ENCODE data around the gene GDF9.
A peak's percentile ranks its signal among the peaks of the same experiment; 100 is the strongest.

The GDF9 gene, protein sequence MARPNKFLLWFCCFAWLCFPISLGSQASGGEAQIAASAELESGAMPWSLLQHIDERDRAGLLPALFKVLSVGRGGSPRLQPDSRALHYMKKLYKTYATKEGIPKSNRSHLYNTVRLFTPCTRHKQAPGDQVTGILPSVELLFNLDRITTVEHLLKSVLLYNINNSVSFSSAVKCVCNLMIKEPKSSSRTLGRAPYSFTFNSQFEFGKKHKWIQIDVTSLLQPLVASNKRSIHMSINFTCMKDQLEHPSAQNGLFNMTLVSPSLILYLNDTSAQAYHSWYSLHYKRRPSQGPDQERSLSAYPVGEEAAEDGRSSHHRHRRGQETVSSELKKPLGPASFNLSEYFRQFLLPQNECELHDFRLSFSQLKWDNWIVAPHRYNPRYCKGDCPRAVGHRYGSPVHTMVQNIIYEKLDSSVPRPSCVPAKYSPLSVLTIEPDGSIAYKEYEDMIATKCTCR

DNA sequence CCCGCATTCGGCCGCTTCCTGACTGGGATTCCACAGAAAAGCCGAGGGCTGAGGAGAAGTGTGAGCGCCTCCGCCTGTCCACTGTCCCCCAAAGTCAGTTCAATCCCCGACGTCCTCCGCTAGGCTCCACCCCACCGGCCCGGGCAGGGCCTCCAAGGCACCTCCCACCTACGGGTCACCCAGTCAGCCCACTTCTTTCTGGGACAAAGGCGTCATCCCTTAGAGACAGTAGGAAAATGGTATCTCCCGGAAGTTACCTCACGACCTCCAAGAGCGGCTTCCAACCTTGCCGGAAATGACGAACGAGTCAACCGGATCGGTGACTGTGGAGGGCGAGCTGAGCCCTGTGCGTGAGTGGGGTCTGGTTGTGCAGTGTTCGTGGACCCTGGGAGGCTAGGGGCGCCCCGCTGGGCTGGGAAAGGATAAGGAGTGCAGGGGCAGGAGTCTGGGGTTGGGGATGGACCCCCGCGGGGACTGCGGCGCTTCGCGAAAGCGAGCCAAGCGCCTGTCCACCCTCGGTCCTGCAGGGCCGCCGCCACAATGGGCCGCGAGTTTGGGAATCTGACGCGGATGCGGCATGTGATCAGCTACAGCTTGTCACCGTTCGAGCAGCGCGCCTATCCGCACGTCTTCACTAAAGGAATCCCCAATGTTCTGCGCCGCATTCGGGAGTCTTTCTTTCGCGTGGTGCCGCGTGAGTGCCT is at the start of gene GDF9, which contains the start of gene UQCRQ:
Gene GDF9 (minus strand): TSS at position 128 of the 704 bp plus-strand sequence. CDS start 1,936 bp downstream, outside the sequence.
Gene UQCRQ (plus strand): TSS at position 301 of the 704 bp plus-strand sequence. CDS start 240 bp downstream, at position 541.
- DNase-seq (ENCODE audit: insufficient read length, low spot score): peak; percentile 94
- FAIRE-seq: peak; percentile 83

DNA sequence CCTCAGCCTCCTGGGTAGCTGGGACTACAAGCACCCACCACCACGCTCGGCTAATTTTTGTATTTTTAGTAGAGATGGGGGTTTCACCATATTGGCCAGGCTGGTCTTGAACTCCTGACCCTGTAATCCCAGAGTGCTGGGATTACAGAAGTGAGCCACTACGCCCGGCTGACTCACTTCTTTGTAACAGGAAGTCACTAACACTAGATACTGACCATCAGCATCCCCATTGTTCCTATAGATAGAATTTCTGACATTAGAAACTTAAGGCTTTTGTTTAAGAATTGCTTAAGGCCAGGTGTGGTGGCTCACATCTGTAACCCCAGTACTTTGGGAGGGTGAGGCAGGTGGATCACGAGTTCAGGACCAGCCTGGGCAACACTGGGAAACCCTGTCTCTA is 49.4 kb upstream of the GDF9 start:
- FAIRE-seq: no peak
- DNase-seq (ENCODE audit: insufficient read length, low spot score): no peak

More for the DNA sequence above, at the start of gene GDF9, which contains the start of gene UQCRQ:
- TF ChIP-seq POLR2A (IDR thresholded peaks at IDR 0.05; ENCODE audit: low read depth, low read length): peak; percentile 94

DNA sequence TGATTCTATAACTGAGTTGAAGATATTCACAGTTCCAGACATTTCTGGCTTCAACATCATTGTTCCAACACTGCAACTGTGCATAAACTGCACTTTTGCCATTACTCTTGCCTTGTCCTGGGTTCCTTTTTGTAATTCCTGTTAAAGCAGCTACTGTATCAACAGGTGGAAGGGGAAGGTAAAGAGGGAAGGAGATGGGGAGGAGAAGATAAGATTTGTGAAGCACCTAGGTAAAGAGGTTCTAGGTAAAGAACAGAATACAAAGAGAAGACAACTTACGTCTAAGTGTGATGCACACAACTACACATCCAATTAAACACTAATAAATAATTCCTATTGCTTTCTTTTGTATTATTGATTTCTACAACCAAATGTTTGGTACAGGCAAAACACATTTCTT is 43.4 kb upstream of the GDF9 start:
- no peak for DNase-seq (ENCODE audit: insufficient read length, low spot score)
- no peak for TF ChIP-seq POLR2A (IDR thresholded peaks at IDR 0.05; ENCODE audit: low read depth, low read length)
- FAIRE-seq: peak; percentile 11

More for the DNA sequence above, 49.4 kb upstream of the GDF9 start:
- TF ChIP-seq POLR2A (IDR thresholded peaks at IDR 0.05; ENCODE audit: low read depth, low read length): no peak

GRCh38 chr5:132907161-132907560 is 40.9 kb upstream of the GDF9 start:
- TF ChIP-seq POLR2A (IDR thresholded peaks at IDR 0.05; ENCODE audit: low read depth, low read length): no peak
- FAIRE-seq (no peak), DNase-seq (ENCODE audit: insufficient read length, low spot score) (no peak)

GRCh38 chr5:132905938-132906337 is 39.7 kb upstream of the GDF9 start:
- DNase-seq (ENCODE audit: insufficient read length, low spot score): no peak
- FAIRE-seq: peak; percentile 68
- no peak for TF ChIP-seq POLR2A (IDR thresholded peaks at IDR 0.05; ENCODE audit: low read depth, low read length)

DNA sequence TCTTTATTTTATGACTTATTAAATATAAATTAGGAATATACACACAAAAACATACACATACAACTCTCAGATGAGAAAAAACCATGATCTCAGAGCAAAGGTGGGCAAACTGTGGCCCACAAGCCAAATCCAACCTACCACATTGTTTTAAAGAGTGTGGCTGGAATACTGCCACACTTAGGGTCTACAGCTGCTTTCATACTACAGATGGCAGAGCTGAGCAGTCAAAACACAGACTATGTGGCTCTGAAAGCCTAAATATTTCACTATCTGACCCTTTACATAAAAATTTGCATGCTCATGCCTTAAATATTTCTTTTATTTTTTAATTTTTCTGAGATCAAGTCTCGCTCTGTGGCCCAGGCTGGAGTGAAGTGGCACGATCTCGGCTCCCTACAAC is 35.5 kb upstream of the GDF9 start:
- FAIRE-seq (no peak), DNase-seq (ENCODE audit: insufficient read length, low spot score) (no peak)
- TF ChIP-seq POLR2A (IDR thresholded peaks at IDR 0.05; ENCODE audit: low read depth, low read length): no peak

DNA sequence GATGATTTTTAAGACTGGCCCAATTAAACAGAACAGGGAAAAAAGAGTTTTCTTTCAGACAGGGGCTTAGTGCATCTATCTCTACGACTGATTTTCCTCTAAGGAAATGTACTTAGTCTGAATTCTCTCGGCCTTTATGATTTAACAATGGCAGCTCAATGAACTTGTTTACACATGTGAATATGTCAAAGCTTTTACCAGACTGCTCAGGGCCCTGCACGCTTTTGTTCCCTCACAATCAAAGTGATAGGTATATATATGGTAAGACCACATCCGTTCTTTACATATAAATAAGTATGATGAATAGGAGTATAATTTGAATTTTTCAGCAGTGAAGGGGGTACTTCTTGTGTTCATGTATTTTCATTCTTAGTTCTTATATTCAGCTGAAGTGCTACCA is 34.8 kb upstream of the GDF9 start:
- no peak for FAIRE-seq

DNA sequence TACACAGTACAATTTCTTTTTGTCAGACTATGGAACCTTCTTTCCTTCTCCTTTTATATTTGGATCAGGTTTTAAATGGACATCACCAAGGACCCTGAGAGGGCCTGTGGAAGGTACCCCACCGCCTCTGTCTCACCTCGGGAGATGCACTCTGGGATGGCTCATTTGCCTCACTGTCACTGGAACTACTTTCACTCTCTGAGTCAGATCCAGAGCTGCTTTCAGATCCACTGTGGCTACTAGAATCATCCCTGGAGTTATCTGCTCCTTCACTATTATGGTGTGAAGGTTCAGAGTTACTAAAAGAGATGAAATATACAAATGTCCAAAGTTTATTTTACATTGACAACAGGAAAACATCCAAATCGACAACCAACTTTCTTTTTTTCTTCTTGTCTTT is 31.8 kb upstream of the GDF9 start:
- no peak for TF ChIP-seq POLR2A (IDR thresholded peaks at IDR 0.05; ENCODE audit: low read depth, low read length)
- no peak for DNase-seq (ENCODE audit: insufficient read length, low spot score)
- FAIRE-seq: no peak

More for the DNA sequence above, 34.8 kb upstream of the GDF9 start:
- TF ChIP-seq POLR2A (IDR thresholded peaks at IDR 0.05; ENCODE audit: low read depth, low read length): no peak
- DNase-seq (ENCODE audit: insufficient read length, low spot score): no peak

- no peak for TF ChIP-seq POLR2A (IDR thresholded peaks at IDR 0.05; ENCODE audit: low read depth, low read length)
- FAIRE-seq (no peak), DNase-seq (ENCODE audit: insufficient read length, low spot score) (no peak)
Measured at GRCh38 chr5:132896685-132897084, 30.4 kb upstream of the GDF9 start.

- DNase-seq (ENCODE audit: insufficient read length, low spot score): no peak
- TF ChIP-seq POLR2A (IDR thresholded peaks at IDR 0.05; ENCODE audit: low read depth, low read length): no peak
- no peak for FAIRE-seq
Measured at GRCh38 chr5:132895719-132896305, 29.5 kb upstream of the GDF9 start.

DNA sequence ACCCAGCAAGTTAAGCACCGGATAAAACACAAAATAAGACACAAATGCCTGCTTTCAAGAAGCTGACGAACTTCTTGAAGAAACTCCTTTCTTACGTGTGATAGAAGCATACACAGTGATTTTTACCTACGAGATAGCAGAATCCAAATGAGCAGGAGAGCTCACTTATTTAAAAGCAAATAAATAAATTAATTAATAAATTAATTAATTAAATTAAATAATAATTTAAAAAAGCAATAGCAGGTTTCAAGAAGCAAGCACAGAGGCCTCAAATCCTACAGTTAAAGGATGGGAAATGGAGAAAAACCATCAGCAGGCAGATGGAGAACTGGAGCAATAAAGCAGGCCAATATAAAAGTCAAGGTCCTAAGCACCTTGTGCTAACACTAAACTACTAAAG is 24.5 kb upstream of the GDF9 start:
- no peak for FAIRE-seq
- TF ChIP-seq POLR2A (IDR thresholded peaks at IDR 0.05; ENCODE audit: low read depth, low read length): no peak
- no peak for DNase-seq (ENCODE audit: insufficient read length, low spot score)

GRCh38 chr5:132889501-132889900 is 23.2 kb upstream of the GDF9 start:
- no peak for TF ChIP-seq POLR2A (IDR thresholded peaks at IDR 0.05; ENCODE audit: low read depth, low read length)
- FAIRE-seq: peak; percentile 33

GRCh38 chr5:132887283-132887682 is 21.0 kb upstream of the GDF9 start:
- TF ChIP-seq POLR2A (IDR thresholded peaks at IDR 0.05; ENCODE audit: low read depth, low read length): no peak
- FAIRE-seq (peak; percentile 75), DNase-seq (ENCODE audit: insufficient read length, low spot score) (no peak)

More at GRCh38 chr5:132889501-132889900, 23.2 kb upstream of the GDF9 start:
- DNase-seq (ENCODE audit: insufficient read length, low spot score): no peak
